Posterior vena cava (tissue), 2 donors: Measurements from ENCODE around the gene CCDC187. TPM values are rescaled to one million over a fixed set of nuclear protein-coding genes. Genes with fewer than 3 reads are reported as not detected.

Source experiments
- DNase-seq: peaks from one replicate; pipeline ENCODE4 v3.0.0-alpha.2; 2020; ENCODE audit warnings: low spot score
- intact Hi-C, 2 donors: fragments of 100-400 bp; cut with DNase I; formaldehyde crosslinking; loops; one replicate each; pipeline versions ENCODE4 v1.14.1 to v1.14.2; 2022 to 2023
- total RNA-seq, 2 donors: library from RNA; stranded (reverse); fragmentation: NEBNext Ultra II Directional; extraction: Animal tissue kit (Norgen Biotek cat#: 25700); gene quantifications; one replicate each; pipeline ENCODE4 v1.2.1, GENCODE V29; 2021
- donor health status: DM: yes; HTN: yes; CAD: no.
- donor health status: DM: yes; HTN: yes; CAD: no.

CCDC187 gene
- total RNA-seq, 2 donors from 2014 or later = not detected

DNA sequence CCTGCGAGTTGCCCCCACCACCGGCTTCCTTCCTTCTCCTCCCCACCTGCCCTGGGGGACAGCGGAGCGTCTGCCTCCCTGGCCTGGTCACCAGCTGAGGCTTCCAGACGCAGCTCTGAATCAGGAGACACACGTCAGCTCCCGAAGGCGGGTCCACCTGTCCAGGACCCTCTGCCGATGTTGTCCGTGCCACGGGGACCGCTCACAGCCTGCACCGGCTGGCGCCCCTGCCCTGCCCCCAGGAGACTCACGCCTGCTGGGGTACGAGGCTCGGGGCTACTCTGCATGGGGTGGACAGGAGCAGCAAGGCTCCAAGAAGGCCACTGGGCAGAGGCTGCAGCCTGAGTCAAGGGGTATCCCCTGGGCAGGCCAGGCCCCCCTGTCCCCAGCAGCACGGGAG is 1.9 kb upstream of the CCDC187 start:
- no peak for DNase-seq
- intact Hi-C loops = no loop called here

DNA sequence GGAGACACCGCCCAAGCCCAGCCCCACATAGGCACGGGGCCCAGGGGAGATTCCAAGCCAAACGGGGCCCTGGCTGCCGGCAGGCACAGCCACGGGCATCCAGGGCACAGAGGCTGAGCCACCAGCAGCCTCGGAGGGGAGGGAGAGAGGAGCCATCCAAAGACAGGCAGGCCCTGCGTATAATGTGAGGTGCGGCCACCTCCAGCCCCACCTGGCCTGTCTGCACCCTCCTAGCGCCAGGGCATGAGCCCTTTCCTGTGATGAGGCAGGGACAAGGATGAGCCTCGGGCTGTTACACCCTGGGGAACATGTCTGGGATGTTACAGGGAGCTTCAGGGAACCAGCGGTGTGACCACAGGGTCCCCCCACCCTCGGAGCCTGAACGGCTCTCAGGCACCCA is 1.1 kb upstream of the CCDC187 start:
- DNase-seq = no peak
- intact Hi-C loops = no loop called here

- intact Hi-C loops = no loop called here
- no peak for DNase-seq
Observed at GRCh38 chr9:136304456-136304855, 562 bp upstream of the CCDC187 start.

DNA sequence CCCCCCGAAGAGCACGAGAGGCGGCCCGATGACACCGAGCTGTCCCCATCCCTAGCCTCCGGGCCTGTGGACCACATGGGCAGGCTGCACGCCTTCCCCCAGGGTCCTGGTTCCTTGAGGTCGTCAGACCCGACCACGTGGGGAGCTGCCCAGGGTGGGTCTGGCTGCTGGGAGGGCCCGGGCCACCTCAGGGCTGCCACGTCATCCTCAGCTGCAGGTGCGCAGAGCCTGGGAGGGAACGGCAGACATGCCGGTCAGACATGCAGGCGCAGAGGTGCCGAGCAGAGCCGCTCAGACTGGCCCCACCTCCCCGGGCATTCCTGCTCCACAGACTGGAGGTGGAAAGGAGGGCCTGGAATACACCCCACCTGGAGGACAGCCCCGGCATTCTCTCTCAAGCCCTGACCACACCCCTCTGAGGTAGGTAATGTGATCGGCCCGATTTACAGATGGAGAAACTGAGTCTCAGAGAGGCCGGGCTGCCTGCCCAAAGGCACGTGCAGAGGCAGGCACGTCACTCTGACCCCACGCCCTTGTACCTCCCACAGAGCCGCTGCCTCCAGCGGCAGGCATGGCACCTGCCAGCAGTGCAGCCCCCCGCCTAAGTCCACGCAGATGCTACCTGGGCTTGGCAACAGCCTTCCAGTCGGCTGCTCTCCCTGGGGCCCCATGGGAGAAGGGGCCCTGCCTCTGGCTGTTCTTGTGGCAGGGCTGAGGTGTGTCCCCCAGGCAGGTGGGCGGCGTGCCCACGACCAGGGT is 649 bp downstream of the CCDC187 start:
- intact Hi-C loops = no loop called here
- DNase-seq = no peak

DNA sequence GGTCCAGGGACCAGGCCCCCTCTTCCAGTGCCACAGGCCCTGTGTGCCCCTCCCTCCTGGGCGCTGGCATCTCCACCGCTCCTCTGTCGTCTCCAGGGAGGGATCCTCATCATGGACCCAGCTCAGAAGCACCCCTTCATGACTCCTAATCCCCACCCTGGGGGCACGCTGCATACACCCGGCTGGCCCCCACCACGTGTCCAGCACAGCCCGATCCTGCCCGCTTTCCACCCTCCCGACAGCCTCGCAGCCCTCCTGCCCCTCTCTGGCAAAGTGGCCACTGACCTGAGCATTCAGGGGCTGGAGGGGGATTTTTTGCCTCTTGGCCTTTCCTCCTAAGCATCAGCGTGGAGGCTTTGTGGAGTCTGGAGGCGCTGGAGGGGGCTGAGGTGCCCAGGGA is 1.4 kb downstream of the CCDC187 start:
- DNase-seq = no peak
- intact Hi-C loops = no loop called here

DNA sequence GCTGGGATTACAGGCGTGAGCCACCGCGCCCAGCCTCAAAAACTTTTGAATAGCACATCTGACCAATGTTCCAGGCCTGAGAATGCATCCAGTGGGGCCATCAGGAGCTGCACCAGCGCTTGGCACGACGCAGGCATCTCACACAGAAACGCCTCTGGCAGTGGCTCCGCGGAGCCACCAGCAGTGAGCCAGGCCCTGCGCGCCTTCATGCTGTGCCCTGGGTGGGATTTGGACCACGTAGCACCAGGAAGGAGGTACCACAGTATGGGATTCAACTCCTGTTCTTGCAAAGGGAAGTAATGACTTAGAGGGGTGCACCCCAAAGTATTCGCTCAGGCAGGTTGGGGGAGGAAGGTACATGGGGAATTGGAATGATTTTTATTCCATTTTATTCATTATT is 3.0 kb downstream of the CCDC187 start:
- intact Hi-C loops = no loop called here
- DNase-seq = no peak

DNA sequence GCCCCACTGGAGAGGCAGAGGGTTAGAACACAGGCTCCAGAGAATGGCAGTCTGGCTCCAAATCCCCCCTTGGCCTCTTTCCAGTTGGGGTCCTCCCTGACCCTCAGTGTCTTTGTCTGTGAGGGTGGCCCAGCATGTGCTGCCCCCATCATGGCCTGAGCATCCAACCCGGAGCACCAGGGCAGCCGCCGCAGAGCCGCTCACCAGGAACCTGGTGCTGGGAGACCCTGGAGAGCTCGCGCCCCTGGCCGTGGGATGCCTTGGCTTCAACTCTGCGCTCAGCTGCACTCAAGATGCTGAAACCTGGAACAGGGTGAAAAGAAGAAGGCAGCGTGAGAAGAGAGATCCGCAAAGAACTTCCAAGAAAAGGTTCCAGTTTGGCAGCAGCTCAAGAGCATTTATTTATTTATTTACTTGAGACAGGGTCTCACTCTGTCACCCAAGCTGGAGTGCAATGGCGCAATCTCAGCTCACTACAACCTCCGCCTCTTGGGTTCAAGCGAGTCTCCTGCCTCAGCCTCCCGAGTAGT is 3.8 kb downstream of the CCDC187 start:
- DNase-seq = no peak
- intact Hi-C loops = no loop called here

GRCh38 chr9:136299541-136299940 is 4.4 kb downstream of the CCDC187 start:
- DNase-seq = no peak
- intact Hi-C loops = no loop called here

DNA sequence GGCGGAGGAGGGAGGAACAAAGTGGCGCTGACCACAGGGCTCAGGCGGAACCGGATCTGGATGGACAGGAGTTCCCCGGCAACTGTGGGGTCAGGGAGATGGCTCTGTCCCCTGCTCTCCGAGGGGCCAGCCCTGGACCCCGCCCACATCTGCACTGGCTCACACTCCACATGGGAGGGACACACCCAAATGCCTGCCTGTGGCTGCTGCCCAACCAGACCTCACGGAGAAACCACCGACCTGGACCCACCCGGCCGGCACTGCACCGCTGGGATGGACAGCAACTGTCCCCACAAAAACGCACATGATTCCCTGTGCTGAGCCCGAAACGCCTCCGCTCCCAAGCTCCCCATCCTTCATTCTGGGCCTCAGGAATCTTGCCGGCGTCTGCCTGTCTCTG is 4.8 kb downstream of the CCDC187 start:
- no peak for DNase-seq
- intact Hi-C loops = no loop called here

- intact Hi-C loops = no loop called here
- DNase-seq = no peak
Observed at GRCh38 chr9:136297766-136298735, 5.8 kb downstream of the CCDC187 start.

GRCh38 chr9:136297016-136297691 is 6.7 kb downstream of the CCDC187 start:
- intact Hi-C loops = no loop called here
- no peak for DNase-seq

DNA sequence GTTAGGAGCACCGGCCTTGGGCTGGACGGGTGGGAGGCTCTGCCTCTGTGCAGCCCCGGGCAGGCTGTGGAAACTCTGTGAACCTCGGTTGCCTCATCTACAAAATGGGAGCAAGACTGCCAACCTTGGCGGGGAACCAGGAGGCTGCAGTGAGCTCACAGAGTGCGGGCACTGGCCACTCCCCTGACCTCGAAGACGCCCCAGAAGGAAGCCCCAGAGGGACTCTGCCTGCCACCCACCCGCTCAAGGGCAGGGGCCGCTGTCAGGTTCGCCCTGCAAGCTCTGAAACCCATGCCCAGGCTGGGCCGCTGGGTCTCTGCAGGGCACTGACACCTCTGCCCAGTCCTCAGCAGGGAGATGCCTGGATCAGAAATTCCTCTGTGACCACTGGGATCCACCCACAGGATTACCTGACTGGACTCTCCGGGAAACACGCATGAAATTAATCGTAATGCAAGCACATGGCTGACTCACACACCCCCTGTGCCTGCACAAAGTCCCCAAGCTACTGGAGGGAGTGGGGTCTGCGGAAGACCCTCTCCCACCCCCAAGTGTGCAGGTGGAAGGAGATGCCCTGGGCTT is 7.4 kb downstream of the CCDC187 start:
- intact Hi-C loops = no loop called here
- DNase-seq = no peak

DNA sequence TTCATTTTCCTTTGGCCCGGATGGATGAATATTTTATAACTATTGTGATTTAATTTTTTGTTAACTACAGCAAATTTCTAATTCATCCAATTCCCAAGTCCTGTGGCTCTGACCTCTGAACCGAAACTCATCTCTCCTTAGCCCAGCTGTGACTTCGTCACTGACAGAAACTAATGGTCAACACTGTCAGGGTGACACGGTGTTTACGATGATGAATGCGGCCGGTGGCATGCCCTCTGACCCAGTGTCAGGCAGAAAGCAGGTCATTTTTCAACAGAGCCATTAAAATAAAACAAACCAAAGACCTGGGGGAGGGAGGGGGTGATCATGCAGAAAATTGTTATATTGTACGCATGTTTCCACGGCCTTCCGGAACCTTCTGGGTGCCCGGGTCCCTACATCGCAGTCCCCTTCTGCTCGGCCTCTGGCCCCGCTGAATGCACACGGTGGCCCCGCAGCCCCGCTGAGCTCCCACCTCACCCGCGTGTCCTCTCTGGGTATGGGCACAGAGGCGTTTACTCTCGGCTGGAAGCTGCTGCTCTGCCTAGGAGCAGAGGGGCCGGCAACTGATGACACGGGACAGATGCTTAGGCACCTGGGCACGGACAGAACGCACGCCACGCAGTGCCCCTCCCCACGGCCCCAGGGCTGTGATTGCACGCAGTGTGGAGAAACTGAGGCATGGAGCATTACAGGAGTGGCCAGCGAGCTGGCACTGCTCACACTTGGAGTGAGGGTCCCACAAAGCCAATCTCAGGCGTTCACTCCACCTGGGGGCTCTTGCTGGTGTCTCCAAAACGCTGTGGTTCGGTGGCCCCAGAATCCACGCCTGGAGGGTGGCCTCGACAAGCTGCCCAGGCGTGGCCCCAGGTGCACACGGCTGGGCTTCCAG is 8.1 kb downstream of the CCDC187 start:
- no peak for DNase-seq

DNA sequence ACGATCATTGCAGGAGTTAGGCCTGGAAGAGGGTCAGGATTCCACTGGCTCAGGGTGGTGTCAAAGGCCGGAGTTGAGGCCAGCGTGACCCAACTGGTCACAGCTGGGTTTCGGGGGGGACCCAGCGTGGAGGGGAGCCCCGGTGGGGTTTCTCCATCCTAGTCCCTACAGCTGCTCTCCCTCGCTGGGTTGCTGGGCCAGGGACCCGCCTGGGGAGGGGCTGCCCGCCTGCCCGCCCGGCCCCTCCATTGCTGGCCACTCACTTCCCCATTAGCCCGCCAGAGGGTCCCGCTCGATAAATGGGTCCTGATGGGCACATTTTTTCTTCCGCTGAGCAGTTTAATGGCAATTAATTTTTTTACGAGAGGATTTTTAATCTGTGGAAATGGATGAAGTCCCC is 8.8 kb downstream of the CCDC187 start:
- DNase-seq = no peak
- intact Hi-C loops = no loop called here

More for the DNA sequence above, 8.1 kb downstream of the CCDC187 start:
- intact Hi-C loops = no loop called here

DNA sequence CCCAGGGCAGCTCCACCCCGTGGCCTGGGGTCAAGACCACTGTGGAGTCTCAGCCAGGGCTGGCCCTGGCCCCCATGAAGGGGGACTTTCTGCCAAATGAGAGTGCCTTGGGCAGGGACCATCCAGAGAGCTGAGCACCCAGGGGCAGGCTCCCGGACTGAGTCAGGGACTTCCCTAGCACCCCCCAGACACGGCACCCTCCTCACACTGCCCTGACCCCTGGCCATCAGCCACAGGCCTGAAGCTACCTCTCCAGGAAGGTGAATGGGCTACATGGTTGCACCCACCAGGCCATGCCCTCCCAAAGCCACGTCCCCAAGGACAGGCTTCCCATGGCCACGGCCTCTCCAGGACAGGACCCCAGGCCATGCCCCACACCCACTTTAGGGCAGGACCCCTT is 9.5 kb downstream of the CCDC187 start:
- no peak for DNase-seq
- intact Hi-C loops = no loop called here

DNA sequence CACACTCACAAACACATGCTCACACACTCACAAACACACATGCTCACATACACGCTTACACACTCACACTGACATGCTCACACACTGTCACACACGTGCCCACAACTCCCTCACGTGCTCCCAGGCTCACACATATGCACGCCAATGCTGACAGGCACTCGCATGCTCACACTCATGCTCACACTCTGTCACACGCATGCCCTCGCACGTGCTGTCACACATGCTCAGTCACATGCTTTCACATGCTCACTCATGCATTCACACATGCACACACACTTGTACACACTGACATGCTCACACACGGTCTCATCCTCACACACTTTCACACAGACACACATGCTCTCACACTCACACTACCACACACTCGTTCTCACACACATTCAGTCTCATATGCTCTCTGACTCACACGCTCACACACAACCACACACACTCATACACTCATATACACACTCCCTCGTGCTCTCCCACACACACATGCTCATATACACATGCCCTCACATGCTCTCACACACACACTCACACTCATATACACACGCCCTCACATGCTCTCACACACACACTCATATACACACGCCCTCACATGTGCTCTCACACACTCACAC is 10.3 kb downstream of the CCDC187 start:
- no peak for DNase-seq
- intact Hi-C loops = no loop called here

- DNase-seq = no peak
- intact Hi-C loops = loop anchor here in 1 of 2 donors (1.0 kb wide), 1 partner anchor 35 kb away; no protein-coding TSS in a partner anchor
Observed at GRCh38 chr9:136292591-136293448, 11.1 kb downstream of the CCDC187 start.
